ENCODE results near the gene ACSS3.

DNA sequence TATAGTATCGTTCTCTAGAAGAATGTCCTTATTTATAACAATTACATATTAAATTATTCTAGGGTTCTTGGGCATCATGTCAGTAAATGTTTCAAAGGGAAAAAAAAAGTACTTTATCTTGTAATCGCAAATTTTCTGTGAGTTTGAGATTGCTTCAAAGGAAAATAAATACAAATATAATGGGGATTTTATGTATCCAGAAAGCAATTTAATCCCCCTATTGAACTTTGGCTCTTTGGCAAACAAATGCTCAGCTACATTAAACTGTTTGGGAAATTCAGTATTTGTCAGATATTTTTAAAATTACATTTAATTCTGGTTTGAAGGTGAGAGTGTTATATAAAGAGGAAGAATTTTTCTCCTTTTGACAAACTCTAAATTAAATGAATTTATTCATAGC is 8.0 kb downstream of the ACSS3 start:
- TF ChIP-seq, protein P1, sequence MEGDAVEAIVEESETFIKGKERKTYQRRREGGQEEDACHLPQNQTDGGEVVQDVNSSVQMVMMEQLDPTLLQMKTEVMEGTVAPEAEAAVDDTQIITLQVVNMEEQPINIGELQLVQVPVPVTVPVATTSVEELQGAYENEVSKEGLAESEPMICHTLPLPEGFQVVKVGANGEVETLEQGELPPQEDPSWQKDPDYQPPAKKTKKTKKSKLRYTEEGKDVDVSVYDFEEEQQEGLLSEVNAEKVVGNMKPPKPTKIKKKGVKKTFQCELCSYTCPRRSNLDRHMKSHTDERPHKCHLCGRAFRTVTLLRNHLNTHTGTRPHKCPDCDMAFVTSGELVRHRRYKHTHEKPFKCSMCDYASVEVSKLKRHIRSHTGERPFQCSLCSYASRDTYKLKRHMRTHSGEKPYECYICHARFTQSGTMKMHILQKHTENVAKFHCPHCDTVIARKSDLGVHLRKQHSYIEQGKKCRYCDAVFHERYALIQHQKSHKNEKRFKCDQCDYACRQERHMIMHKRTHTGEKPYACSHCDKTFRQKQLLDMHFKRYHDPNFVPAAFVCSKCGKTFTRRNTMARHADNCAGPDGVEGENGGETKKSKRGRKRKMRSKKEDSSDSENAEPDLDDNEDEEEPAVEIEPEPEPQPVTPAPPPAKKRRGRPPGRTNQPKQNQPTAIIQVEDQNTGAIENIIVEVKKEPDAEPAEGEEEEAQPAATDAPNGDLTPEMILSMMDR (IDR thresholded peaks at IDR 0.05; ENCODE audit: extremely low read depth in 1 of 2, insufficient read depth in 1 of 2, low read depth in 1 of 2, low read length in 2 of 2): no peak
- TF ChIP-seq POLR2A (IDR thresholded peaks at IDR 0.05; ENCODE audit: low read depth, low read length) (no peak), POLR2AphosphoS5 (IDR thresholded peaks at IDR 0.05; ENCODE audit: insufficient read depth, low read depth, low read length) (no peak), GATA2 (IDR thresholded peaks at IDR 0.05; ENCODE audit: insufficient read depth, insufficient read length, low read depth, low read length) (no peak), EZH2 (IDR thresholded peaks at IDR 0.05; ENCODE audit: borderline replicate concordance, low read depth, low read length, severe bottlenecking) (no peak)

Measured in endothelial cell of umbilical vein (primary cell).